Glutamatergic neuron (in vitro differentiated cells): ENCODE measurements around the gene VTI1A. TPM values are rescaled to one million over a fixed set of nuclear protein-coding genes. Genes with fewer than 3 reads are reported as not detected.

ENCODE experiments used
- DNase-seq: peaks from one replicate; pipeline ENCODE4 v3.0.0; 2022
- H3K27ac Mint-ChIP-seq: one replicate; pipeline ENCODE4 v1.8.0; 2020; ENCODE audit warnings: mild to moderate bottlenecking, mixed read lengths, inconsistent platforms; ENCODE audit not compliant: unreplicated experiment
- H3K27me3 Mint-ChIP-seq: one replicate; pipeline ENCODE4 v1.8.0; 2020; ENCODE audit warnings: mild to moderate bottlenecking, moderate library complexity, mixed read lengths, inconsistent platforms; ENCODE audit not compliant: unreplicated experiment
- H3K36me3 Mint-ChIP-seq: one replicate; pipeline ENCODE4 v1.8.0; 2020; ENCODE audit warnings: mild to moderate bottlenecking, mixed read lengths, inconsistent platforms; ENCODE audit not compliant: unreplicated experiment
- H3K4me1 Mint-ChIP-seq: one replicate; pipeline ENCODE4 v1.8.0; 2020; ENCODE audit warnings: mild to moderate bottlenecking, low read depth, mixed read lengths, inconsistent platforms; ENCODE audit not compliant: unreplicated experiment
- H3K4me3 Mint-ChIP-seq: one replicate; pipeline ENCODE4 v1.8.0; 2020; ENCODE audit warnings: mild to moderate bottlenecking, mixed read lengths, inconsistent platforms; ENCODE audit not compliant: unreplicated experiment
- H3K9me3 Mint-ChIP-seq: one replicate; pipeline ENCODE4 v1.8.0; 2020; ENCODE audit warnings: mild to moderate bottlenecking, moderate library complexity, mixed read lengths, inconsistent platforms; ENCODE audit not compliant: unreplicated experiment
- CTCF ChIP-seq: fragments of 200-600 bp; sonication (generic); IDR thresholded peaks from one replicate; pipeline ENCODE4 v1.5.0; 2021; ENCODE audit not compliant: partially characterized antibody, unreplicated experiment
- total RNA-seq: library from RNA; stranded (reverse); fragmentation: NEBNext Ultra II Directional; extraction: Animal tissue kit (Norgen Biotek cat#: 25700); gene quantifications from one replicate; pipeline ENCODE4 v1.2.1, GENCODE V29; 2021; ENCODE audit not compliant: unreplicated experiment

Gene VTI1A
- total RNA-seq, 1 donor from 2014 or later: 61.0 TPM

GRCh38 chr10:112769081-112769480, 322.1 kb downstream of the VTI1A start:
- no peak for TF ChIP-seq CTCF
- Mint-ChIP-seq H3K9me3 (no peaks in the 10 kb centered on the region), H3K27ac (no peak overlapping the region), H3K4me3 (no peak overlapping the region), H3K27me3 (no peaks in the 10 kb centered on the region), H3K36me3 (no peaks in the 10 kb centered on the region), H3K4me1 (peaks cover 3% of the 10 kb centered on the region)
- DNase-seq: no peak

- H3K27ac Mint-ChIP-seq: no peak overlapping the region
- no peaks in the 10 kb centered on the region for H3K27me3 Mint-ChIP-seq
- H3K4me1 Mint-ChIP-seq: peaks cover 3% of the 10 kb centered on the region
- no peaks in the 10 kb centered on the region for H3K9me3 Mint-ChIP-seq
- no peak for DNase-seq
- no peak overlapping the region for H3K4me3 Mint-ChIP-seq
- TF ChIP-seq CTCF: no peak
- no peaks in the 10 kb centered on the region for H3K36me3 Mint-ChIP-seq
Observed at GRCh38 chr10:112769611-112770370, 322.8 kb downstream of the VTI1A start.

- no peaks in the 10 kb centered on the region for H3K36me3 Mint-ChIP-seq
- H3K4me3 Mint-ChIP-seq: no peak overlapping the region
- no peak for TF ChIP-seq CTCF
- peaks cover 9% of the 10 kb centered on the region for H3K9me3 Mint-ChIP-seq
- peaks cover 18% of the 10 kb centered on the region for H3K4me1 Mint-ChIP-seq
- H3K27me3 Mint-ChIP-seq: peaks cover 4% of the 10 kb centered on the region
- DNase-seq: no peak
- no peak overlapping the region for H3K27ac Mint-ChIP-seq
Observed at GRCh38 chr10:112771733-112772132, 324.7 kb downstream of the VTI1A start.

GRCh38 chr10:112773783-112774182, 326.8 kb downstream of the VTI1A start:
- peaks cover 9% of the 10 kb centered on the region for H3K9me3 Mint-ChIP-seq
- H3K4me1 Mint-ChIP-seq: peaks cover 18% of the 10 kb centered on the region

More at GRCh38 chr10:112773783-112774182, 326.8 kb downstream of the VTI1A start:
- H3K27ac Mint-ChIP-seq: no peak overlapping the region
- no peak for TF ChIP-seq CTCF
- DNase-seq: no peak
- peak overlapping the region; percentile 19 for H3K4me3 Mint-ChIP-seq
- H3K36me3 Mint-ChIP-seq: no peaks in the 10 kb centered on the region
- peaks cover 7% of the 10 kb centered on the region for H3K27me3 Mint-ChIP-seq
